ENCODE data around the gene GPR156.

GPR156 gene

DNA sequence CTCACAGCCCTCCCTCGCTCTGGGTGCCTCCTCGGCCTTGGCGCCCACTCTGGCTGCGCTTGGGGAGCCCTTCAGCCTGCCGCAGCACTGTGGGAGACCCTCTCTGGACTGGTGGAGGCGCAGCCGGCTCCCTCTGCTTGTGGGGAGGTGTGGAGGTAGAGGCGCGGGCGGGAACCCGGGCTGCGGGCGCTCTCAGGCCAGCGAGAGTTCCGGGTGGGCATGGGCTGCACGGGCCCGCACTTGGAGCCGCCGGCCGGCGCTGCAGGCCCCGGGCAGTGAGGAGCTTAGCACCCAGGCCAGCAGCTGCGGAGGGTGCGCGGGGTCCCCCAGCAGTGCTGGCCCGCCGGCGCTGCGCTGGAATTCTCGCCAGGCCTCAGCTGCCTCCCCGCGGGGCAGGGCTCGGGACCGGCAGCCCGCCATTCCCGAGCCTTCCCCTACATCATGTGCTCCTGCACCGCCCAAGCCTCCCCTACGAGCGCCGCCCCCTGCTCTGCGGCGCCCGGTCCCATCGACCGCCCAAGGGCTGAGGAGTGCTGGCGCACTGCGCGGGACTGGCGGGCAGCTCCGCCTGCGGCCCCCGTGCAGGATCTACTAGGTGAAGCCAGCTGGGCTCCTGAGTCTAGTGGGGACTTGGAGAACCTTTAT, 144.8 kb downstream of the GPR156 start:
- H2AFZ ChIP-seq (ENCODE audit: low read depth, low read length, severe bottlenecking), result no peak overlapping the region
- H3K9me3 ChIP-seq (ENCODE audit: insufficient read depth, low read length), result no peaks in the 10 kb centered on the region
- H3K4me2 ChIP-seq (ENCODE audit: low read depth, low read length, poor library complexity, severe bottlenecking), result no peak overlapping the region
- TF ChIP-seq, protein P1, sequence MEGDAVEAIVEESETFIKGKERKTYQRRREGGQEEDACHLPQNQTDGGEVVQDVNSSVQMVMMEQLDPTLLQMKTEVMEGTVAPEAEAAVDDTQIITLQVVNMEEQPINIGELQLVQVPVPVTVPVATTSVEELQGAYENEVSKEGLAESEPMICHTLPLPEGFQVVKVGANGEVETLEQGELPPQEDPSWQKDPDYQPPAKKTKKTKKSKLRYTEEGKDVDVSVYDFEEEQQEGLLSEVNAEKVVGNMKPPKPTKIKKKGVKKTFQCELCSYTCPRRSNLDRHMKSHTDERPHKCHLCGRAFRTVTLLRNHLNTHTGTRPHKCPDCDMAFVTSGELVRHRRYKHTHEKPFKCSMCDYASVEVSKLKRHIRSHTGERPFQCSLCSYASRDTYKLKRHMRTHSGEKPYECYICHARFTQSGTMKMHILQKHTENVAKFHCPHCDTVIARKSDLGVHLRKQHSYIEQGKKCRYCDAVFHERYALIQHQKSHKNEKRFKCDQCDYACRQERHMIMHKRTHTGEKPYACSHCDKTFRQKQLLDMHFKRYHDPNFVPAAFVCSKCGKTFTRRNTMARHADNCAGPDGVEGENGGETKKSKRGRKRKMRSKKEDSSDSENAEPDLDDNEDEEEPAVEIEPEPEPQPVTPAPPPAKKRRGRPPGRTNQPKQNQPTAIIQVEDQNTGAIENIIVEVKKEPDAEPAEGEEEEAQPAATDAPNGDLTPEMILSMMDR (IDR thresholded peaks at IDR 0.05; ENCODE audit: insufficient read depth, low read length, poor library complexity, severe bottlenecking), result no peak
- no peak for TF ChIP-seq EZH2phosphoT487 (conservative IDR thresholded peaks at IDR 0.05; ENCODE audit: low read length)
- H3K27me3 ChIP-seq (ENCODE audit: low read length), result no peaks in the 10 kb centered on the region
- no peaks in the 10 kb centered on the region for H3K36me3 ChIP-seq (ENCODE audit: low read length)
- no peaks in the 10 kb centered on the region for H3F3A ChIP-seq (ENCODE audit: insufficient read depth)
- no peak overlapping the region for H3K9ac ChIP-seq (ENCODE audit: low read length)
- no peak overlapping the region for H3K27ac ChIP-seq (ENCODE audit: low read depth, low read length)
- no peaks in the 10 kb centered on the region for H4K20me1 ChIP-seq (ENCODE audit: low read depth, low read length)
- no peak overlapping the region for H3K4me3 ChIP-seq (ENCODE audit: insufficient read depth, low read length, poor library complexity, severe bottlenecking)
- no peaks in the 10 kb centered on the region for H3K9me2 ChIP-seq (replicated peaks; ENCODE audit: insufficient read depth, low read length)
- no peaks in the 10 kb centered on the region for H3K79me2 ChIP-seq (ENCODE audit: insufficient read depth, low read length)

DNA sequence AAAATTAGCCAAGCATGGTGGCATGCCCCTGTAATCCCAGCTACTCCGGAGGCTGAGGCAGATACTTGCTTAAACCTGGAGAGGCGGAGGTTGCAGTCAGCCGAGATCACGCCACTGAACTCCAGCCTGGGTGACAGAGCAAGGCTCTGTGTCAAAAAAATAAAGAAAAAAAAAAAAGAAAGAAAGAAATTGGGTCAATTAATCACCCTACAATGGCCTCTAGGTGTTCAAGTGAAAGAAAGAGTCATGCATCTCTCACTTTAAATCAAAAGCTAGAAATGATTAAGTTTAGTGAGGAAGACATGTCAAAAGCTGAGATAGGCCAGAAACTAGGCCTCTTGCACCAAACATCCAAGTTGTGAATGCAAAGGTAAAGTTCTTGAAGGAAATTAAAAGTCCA, 145.9 kb downstream of the GPR156 start:
- H3K79me2 ChIP-seq (ENCODE audit: insufficient read depth, low read length), result no peaks in the 10 kb centered on the region
- no peaks in the 10 kb centered on the region for H3K9me2 ChIP-seq (replicated peaks; ENCODE audit: insufficient read depth, low read length)

DNA sequence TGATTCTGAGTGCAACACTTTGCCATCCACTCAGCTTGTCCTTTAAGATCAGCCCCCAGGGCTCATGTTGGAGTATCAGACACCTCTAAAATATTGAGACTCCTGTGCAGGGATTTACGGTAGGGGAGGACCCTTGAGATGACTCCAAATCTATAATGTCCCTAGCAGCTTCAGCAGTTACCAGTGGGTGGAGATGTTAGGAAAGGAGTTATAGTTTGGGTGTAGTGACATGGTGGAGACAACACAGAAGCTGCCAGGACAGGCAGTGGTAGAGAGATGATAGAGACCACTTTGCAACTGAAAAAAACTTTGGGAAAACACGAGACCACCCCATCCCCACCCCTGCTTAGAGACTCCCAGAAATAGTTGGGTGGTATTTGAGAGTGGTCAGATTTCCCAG, 147.5 kb downstream of the GPR156 start:
- no peak overlapping the region for H2AFZ ChIP-seq (ENCODE audit: low read depth, low read length, severe bottlenecking)
- H3K79me2 ChIP-seq (ENCODE audit: insufficient read depth, low read length), result no peaks in the 10 kb centered on the region
- H3K4me3 ChIP-seq (ENCODE audit: insufficient read depth, low read length, poor library complexity, severe bottlenecking), result no peak overlapping the region
- no peak overlapping the region for H3K9ac ChIP-seq (ENCODE audit: low read length)
- no peak overlapping the region for H3K27ac ChIP-seq (ENCODE audit: low read depth, low read length)
- H4K20me1 ChIP-seq (ENCODE audit: low read depth, low read length), result no peaks in the 10 kb centered on the region
- no peaks in the 10 kb centered on the region for H3K9me2 ChIP-seq (replicated peaks; ENCODE audit: insufficient read depth, low read length)
- no peaks in the 10 kb centered on the region for H3F3A ChIP-seq (ENCODE audit: insufficient read depth)
- no peaks in the 10 kb centered on the region for H3K9me3 ChIP-seq (ENCODE audit: insufficient read depth, low read length)
- H3K36me3 ChIP-seq (ENCODE audit: low read length), result no peaks in the 10 kb centered on the region
- H3K4me2 ChIP-seq (ENCODE audit: low read depth, low read length, poor library complexity, severe bottlenecking), result no peak overlapping the region
- TF ChIP-seq EZH2phosphoT487 (conservative IDR thresholded peaks at IDR 0.05; ENCODE audit: low read length), result no peak
- TF ChIP-seq, protein P1 (IDR thresholded peaks at IDR 0.05; ENCODE audit: insufficient read depth, low read length, poor library complexity, severe bottlenecking), result no peak
- no peaks in the 10 kb centered on the region for H3K27me3 ChIP-seq (ENCODE audit: low read length)

More for the DNA sequence above, 145.9 kb downstream of the GPR156 start:
- Histone ChIP-seq H3K4me2 (ENCODE audit: low read depth, low read length, poor library complexity, severe bottlenecking) (no peak overlapping the region), H2AFZ (ENCODE audit: low read depth, low read length, severe bottlenecking) (no peak overlapping the region), H3F3A (ENCODE audit: insufficient read depth) (no peaks in the 10 kb centered on the region), H3K9ac (ENCODE audit: low read length) (no peak overlapping the region), H3K27ac (ENCODE audit: low read depth, low read length) (no peak overlapping the region), H3K9me3 (ENCODE audit: insufficient read depth, low read length) (no peaks in the 10 kb centered on the region), H4K20me1 (ENCODE audit: low read depth, low read length) (no peaks in the 10 kb centered on the region), H3K36me3 (ENCODE audit: low read length) (no peaks in the 10 kb centered on the region), H3K27me3 (ENCODE audit: low read length) (no peaks in the 10 kb centered on the region), H3K4me3 (ENCODE audit: insufficient read depth, low read length, poor library complexity, severe bottlenecking) (no peak overlapping the region)
- TF ChIP-seq EZH2phosphoT487 (conservative IDR thresholded peaks at IDR 0.05; ENCODE audit: low read length), result no peak
- TF ChIP-seq, protein P1 (IDR thresholded peaks at IDR 0.05; ENCODE audit: insufficient read depth, low read length, poor library complexity, severe bottlenecking), result no peak
